A549 (cell line): ENCODE data around the gene MRPL58. TPM values are rescaled to one million over a fixed set of nuclear protein-coding genes. Genes with fewer than 3 reads are reported as not detected.

ENCODE experiments used
- CBX2 ChIP-seq: fragments of 200-600 bp; sonication (generic); IDR thresholded peaks from 2 replicates; pipeline ENCODE4 v1.6.1; 2016; ENCODE audit warnings: low read depth, mild to moderate bottlenecking, borderline replicate concordance
- CBX8 ChIP-seq: fragments of 200-600 bp; sonication (generic); IDR thresholded peaks from 2 replicates; pipeline ENCODE4 v1.6.1; 2016
- EHMT2 ChIP-seq: fragments of 200-600 bp; sonication (generic); IDR thresholded peaks from 2 replicates; pipeline ENCODE4 v1.6.1; 2016; ENCODE audit warnings: antibody characterized with exemption, low read depth, mild to moderate bottlenecking, moderate library complexity
- ESRRA ChIP-seq: fragments of 150-350 bp; IDR thresholded peaks from 2 replicates; pipeline ENCODE4 v1.6.1; 2014; ENCODE audit warnings: mild to moderate bottlenecking, low read length, borderline replicate concordance
- FOXS1 ChIP-seq: fragments of 250-450 bp; sonication (Bioruptor Pico); IDR thresholded peaks from 2 replicates; pipeline ENCODE4 v1.5.0; 2020; ENCODE audit warnings: mild to moderate bottlenecking, moderate library complexity
- HDAC2 ChIP-seq: fragments of 200-600 bp; sonication (generic); IDR thresholded peaks from 2 replicates; pipeline ENCODE4 v1.6.1; 2016
- HOXA7 ChIP-seq: fragments of 250-450 bp; sonication (Bioruptor Pico); IDR thresholded peaks from 2 replicates; pipeline ENCODE4 v1.5.0; 2020; ENCODE audit warnings: mild to moderate bottlenecking, moderate library complexity
- HOXB13 ChIP-seq: fragments of 250-450 bp; sonication (Bioruptor Pico); IDR thresholded peaks from 2 replicates; pipeline ENCODE4 v1.5.0; 2020; ENCODE audit warnings: low read depth, mild to moderate bottlenecking, moderate library complexity
- HOXB5 ChIP-seq: fragments of 250-450 bp; sonication (Bioruptor Pico); IDR thresholded peaks from 2 replicates; pipeline ENCODE4 v1.5.0; 2020; ENCODE audit warnings: mild to moderate bottlenecking, moderate library complexity
- JUNB ChIP-seq: fragments of >200 bp; sonication (Bioruptor Twin); formaldehyde crosslinking; IDR thresholded peaks from 2 replicates; pipeline ENCODE4 v1.6.1; 2016
- KDM1A ChIP-seq: fragments of 200-600 bp; sonication (generic); IDR thresholded peaks from 2 replicates; pipeline ENCODE4 v1.6.1; 2016; ENCODE audit warnings: low read depth, mild to moderate bottlenecking
- NFE2L2 ChIP-seq: fragments of 150-350 bp; conservative IDR thresholded peaks from 2 replicates; pipeline ENCODE4 v1.6.1; 2014; ENCODE audit warnings: low read length
- SMC3 ChIP-seq: fragments of >200 bp; sonication (Bioruptor Twin); formaldehyde crosslinking; IDR thresholded peaks from 3 replicates; pipeline ENCODE4 v1.6.1; 2018; ENCODE audit warnings: inconsistent platforms
- TP53 ChIP-seq: fragments of 250-450 bp; sonication (Bioruptor Pico); IDR thresholded peaks from 2 replicates; pipeline ENCODE4 v1.5.0; 2021; ENCODE audit warnings: mild to moderate bottlenecking, moderate library complexity
- ZC3H11A ChIP-seq: fragments of 450-650 bp; IDR thresholded peaks from 2 replicates; pipeline ENCODE4 v1.6.1; 2014; ENCODE audit warnings: antibody characterized with exemption, mild to moderate bottlenecking
- ZNF302 ChIP-seq: fragments of 250-450 bp; sonication (Bioruptor Pico); IDR thresholded peaks from 2 replicates; pipeline ENCODE4 v1.9.0; 2021; ENCODE audit warnings: inconsistent platforms, mild to moderate bottlenecking, moderate library complexity
- ZSCAN20 ChIP-seq: fragments of 250-450 bp; sonication (Bioruptor Pico); IDR thresholded peaks from 2 replicates; pipeline ENCODE4 v1.8.0; 2022; ENCODE audit warnings: mild to moderate bottlenecking, moderate library complexity
- polyA plus RNA-seq, 4 experiments: library from polyadenylated mRNA; depleted of rRNA in 3 of 4; stranded (reverse); fragments of >200 nt; fragmentation: RNase III in 1 of 4; extraction: RNeasy Plus Mini Kit Qiagen cat#74134 plus additional on column Dnase treatment in 1 of 4; gene quantifications; 2 replicates in 3 of 4; 3 replicates in 1 of 4; pipeline ENCODE4 v1.2.3, GENCODE V29; 2011 to 2017
- TF ChIP-seq, protein P1 (sequence below): fragments of 150-350 bp; IDR thresholded peaks from 2 replicates; pipeline ENCODE4 v1.6.1; 2014; ENCODE audit warnings: low read depth, mild to moderate bottlenecking, low read length
- TF ChIP-seq, protein P2 (sequence below): fragments of 200-600 bp; sonication (generic); IDR thresholded peaks from 2 replicates; pipeline ENCODE4 v1.6.1; 2016; ENCODE audit warnings: antibody characterized with exemption, mild to moderate bottlenecking, moderate library complexity
- TF ChIP-seq, protein P3 (sequence below): fragments of >200 bp; sonication (Bioruptor Twin); formaldehyde crosslinking; IDR thresholded peaks from 3 replicates; pipeline ENCODE4 v1.6.1; 2016
- TF ChIP-seq, protein P4 (sequence below): IDR thresholded peaks from 2 replicates; pipeline ENCODE4 v1.6.1; 2012
- TF ChIP-seq, protein P5 (sequence below): fragments of 250-450 bp; sonication (Bioruptor Pico); IDR thresholded peaks from 2 replicates; pipeline ENCODE4 v1.5.0; 2021; ENCODE audit warnings: mild to moderate bottlenecking, moderate library complexity, borderline replicate concordance

Gene MRPL58
- polyA plus RNA-seq, 2 of the 4 experiments (the other 2 are of a cell fraction) = 89.4 to 127 TPM

DNA sequence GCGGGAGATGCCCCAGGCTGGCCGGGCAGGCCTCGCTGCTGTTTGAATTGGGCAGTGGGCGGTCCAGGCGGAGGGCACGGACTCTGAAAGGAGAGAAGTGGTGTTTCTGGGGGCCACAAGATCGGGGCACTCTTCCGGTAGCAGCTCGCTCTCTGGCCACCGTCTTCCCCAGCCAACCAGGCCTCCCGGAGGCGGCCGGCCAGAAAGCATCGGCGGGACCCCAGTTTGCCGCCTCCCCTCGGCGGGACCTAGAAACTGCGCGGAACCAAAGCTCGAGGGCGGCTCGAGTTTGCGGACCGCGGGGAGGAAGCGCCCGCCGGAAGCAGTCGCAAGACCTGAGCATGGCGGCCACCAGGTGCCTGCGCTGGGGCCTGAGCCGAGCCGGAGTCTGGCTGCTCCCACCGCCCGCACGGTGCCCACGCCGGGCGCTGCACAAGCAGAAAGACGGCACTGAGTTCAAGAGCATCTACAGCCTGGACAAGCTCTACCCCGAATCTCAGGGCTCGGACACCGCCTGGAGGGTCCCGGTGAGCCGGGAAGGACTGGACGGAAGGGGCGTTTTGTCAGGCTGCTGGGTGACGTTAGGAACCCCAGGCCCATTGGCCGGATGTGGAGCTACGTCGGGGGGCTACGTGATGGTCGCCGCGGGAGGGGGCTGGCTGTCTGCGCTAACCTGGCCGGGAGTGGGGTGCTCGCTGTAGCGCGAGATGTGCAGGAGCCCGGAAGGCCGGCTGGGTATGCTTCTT, at the start of gene MRPL58 (continued):
- no peak for TF ChIP-seq CBX2
- 0 out of 2 replicates have a peak, but pooled peaks have one; percentile 55 for TF ChIP-seq HOXB5 (CRISPR knock-in tag)
- no peak for TF ChIP-seq JUNB
- TF ChIP-seq, protein P1, sequence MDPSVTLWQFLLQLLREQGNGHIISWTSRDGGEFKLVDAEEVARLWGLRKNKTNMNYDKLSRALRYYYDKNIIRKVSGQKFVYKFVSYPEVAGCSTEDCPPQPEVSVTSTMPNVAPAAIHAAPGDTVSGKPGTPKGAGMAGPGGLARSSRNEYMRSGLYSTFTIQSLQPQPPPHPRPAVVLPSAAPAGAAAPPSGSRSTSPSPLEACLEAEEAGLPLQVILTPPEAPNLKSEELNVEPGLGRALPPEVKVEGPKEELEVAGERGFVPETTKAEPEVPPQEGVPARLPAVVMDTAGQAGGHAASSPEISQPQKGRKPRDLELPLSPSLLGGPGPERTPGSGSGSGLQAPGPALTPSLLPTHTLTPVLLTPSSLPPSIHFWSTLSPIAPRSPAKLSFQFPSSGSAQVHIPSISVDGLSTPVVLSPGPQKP = no peak
- TF ChIP-seq CBX8 = no peak
- TF ChIP-seq ZC3H11A = no peak
- TF ChIP-seq, protein P2, sequence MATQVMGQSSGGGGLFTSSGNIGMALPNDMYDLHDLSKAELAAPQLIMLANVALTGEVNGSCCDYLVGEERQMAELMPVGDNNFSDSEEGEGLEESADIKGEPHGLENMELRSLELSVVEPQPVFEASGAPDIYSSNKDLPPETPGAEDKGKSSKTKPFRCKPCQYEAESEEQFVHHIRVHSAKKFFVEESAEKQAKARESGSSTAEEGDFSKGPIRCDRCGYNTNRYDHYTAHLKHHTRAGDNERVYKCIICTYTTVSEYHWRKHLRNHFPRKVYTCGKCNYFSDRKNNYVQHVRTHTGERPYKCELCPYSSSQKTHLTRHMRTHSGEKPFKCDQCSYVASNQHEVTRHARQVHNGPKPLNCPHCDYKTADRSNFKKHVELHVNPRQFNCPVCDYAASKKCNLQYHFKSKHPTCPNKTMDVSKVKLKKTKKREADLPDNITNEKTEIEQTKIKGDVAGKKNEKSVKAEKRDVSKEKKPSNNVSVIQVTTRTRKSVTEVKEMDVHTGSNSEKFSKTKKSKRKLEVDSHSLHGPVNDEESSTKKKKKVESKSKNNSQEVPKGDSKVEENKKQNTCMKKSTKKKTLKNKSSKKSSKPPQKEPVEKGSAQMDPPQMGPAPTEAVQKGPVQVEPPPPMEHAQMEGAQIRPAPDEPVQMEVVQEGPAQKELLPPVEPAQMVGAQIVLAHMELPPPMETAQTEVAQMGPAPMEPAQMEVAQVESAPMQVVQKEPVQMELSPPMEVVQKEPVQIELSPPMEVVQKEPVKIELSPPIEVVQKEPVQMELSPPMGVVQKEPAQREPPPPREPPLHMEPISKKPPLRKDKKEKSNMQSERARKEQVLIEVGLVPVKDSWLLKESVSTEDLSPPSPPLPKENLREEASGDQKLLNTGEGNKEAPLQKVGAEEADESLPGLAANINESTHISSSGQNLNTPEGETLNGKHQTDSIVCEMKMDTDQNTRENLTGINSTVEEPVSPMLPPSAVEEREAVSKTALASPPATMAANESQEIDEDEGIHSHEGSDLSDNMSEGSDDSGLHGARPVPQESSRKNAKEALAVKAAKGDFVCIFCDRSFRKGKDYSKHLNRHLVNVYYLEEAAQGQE = no peak
- TF ChIP-seq, protein P3, sequence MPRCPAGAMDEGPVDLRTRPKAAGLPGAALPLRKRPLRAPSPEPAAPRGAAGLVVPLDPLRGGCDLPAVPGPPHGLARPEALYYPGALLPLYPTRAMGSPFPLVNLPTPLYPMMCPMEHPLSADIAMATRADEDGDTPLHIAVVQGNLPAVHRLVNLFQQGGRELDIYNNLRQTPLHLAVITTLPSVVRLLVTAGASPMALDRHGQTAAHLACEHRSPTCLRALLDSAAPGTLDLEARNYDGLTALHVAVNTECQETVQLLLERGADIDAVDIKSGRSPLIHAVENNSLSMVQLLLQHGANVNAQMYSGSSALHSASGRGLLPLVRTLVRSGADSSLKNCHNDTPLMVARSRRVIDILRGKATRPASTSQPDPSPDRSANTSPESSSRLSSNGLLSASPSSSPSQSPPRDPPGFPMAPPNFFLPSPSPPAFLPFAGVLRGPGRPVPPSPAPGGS = peak; percentile 81
- peak; percentile 70; the same call in 2 of the 3 replicates for TF ChIP-seq SMC3
- no peak for TF ChIP-seq TP53 (CRISPR knock-in tag)
- TF ChIP-seq HDAC2 = no peak
- TF ChIP-seq NFE2L2 = no peak
- TF ChIP-seq KDM1A = no peak
- TF ChIP-seq FOXS1 = no peak
- TF ChIP-seq ZSCAN20 (CRISPR knock-in tag) = no peak
- TF ChIP-seq, protein P4, sequence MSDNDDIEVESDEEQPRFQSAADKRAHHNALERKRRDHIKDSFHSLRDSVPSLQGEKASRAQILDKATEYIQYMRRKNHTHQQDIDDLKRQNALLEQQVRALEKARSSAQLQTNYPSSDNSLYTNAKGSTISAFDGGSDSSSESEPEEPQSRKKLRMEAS = peak; percentile 91
- TF ChIP-seq HOXB13 (CRISPR knock-in tag) = peak; percentile 65; the same call in 1 of the 2 replicates
- TF ChIP-seq ZNF302 (CRISPR knock-in tag) = no peak
- no peak for TF ChIP-seq EHMT2
- TF ChIP-seq, protein P5, sequence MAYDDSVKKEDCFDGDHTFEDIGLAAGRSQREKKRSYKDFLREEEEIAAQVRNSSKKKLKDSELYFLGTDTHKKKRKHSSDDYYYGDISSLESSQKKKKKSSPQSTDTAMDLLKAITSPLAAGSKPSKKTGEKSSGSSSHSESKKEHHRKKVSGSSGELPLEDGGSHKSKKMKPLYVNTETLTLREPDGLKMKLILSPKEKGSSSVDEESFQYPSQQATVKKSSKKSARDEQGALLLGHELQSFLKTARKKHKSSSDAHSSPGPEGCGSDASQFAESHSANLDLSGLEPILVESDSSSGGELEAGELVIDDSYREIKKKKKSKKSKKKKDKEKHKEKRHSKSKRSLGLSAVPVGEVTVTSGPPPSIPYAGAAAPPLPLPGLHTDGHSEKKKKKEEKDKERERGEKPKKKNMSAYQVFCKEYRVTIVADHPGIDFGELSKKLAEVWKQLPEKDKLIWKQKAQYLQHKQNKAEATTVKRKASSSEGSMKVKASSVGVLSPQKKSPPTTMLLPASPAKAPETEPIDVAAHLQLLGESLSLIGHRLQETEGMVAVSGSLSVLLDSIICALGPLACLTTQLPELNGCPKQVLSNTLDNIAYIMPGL (CRISPR knock-in tag) = 0 out of 2 replicates have a peak, but pooled peaks have one; percentile 27
- TF ChIP-seq HOXA7 (CRISPR knock-in tag) = no peak
- no peak for TF ChIP-seq ESRRA
